Right renal pelvis (tissue), 4 donors: ENCODE data around the gene KLF9. TPM values are rescaled to one million over a fixed set of nuclear protein-coding genes. Genes with fewer than 3 reads are reported as not detected.

Experiments used
- DNase-seq, 4 donors: peaks; one replicate each; pipeline ENCODE4 v3.0.0-alpha.2; 2013; ENCODE audit warnings: low read depth in 4 of 4, low spot score in 3 of 4, missing footprints in 1 of 4
- polyA plus RNA-seq, 4 donors: library from polyadenylated mRNA; unstranded; fragments of 120-200 nt; gene quantifications; one replicate each; pipeline ENCODE4 v1.2.1, GENCODE V29; 2013; ENCODE audit not compliant: insufficient read length in 4 of 4

Gene KLF9
- polyA plus RNA-seq, 4 donors, result 7.9 to 10.6 (median 8.5) TPM

DNA sequence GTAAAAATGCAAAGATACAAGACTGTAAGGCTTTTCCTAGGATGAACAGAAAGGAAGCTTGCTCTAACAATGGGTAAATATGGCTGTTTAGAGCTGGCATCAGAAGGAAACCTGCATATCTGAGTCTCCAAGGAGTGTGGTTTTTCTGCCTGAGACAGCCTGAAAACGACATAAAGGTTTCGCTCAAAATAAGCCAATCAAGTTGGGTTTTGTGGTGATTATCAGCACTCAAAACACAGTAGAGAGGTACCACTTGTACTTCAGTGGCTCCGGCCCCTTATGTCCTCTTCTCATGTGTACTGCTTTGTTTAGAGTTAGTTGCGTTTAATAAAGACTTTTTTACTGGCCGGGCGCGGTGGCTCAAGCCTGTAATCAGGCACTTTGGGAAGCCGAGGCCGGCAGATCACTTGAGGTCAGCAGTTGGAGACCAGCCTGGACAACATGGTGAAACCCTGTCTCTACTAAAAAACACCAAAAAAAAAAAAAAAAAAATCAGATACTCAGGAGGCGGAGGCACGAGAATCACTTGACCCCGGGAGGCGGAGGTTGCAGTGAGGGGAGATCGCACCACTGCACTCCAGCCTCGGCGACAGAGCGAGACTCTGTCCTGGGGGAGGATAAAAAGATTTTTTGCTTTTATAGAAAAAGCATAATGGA, 39.4 kb downstream of the KLF9 start:
- no peak for DNase-seq

DNA sequence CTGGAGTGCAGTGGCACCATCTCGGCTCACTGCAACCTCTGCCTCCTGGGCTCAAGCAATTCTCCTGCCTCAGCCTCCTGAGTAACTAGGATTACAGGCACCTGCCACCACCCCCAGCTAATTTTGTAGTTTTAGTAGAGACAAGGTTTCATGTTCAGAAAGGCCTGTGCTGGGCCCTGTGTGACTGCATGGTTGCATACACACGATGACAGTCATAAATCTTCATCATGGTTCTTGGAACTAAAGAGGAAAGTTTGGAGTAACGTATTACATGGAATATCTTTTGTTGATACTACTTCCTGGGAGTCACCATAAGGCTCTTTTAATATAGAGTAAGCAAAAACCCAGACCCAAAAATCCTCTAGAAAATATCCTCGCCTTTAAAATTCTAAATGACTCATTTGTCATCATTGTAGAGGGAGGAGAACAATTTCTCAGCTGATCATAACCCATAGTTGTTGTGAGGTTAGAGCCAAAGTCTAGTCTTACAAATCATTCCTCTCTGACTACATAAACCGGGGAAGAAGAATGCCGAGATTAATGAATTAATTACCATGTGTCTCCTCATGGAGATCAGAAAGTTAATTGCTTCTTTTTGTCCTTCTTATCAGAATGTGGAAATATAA, 47.0 kb downstream of the KLF9 start:
- no peak for DNase-seq

DNA sequence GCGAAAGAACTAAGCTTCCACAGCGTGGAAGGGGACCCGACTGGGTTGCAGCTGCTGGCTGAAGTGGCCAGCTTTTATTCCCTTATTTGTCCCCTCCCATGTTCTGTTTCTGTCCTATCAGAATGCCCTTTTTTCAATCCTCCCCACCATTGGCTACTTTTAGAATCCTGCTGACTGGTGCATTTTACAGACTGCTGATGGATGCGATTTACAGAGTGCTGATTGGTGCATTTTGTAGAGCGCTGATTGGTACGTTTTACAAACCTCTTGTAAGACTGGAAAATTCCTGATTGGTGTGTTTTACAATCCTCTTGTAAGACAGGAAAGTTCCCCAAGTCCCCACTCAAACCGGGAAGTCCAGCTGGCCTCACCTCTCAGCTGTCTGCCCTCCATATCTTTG, 50.7 kb downstream of the KLF9 start:
- no peak for DNase-seq

DNA sequence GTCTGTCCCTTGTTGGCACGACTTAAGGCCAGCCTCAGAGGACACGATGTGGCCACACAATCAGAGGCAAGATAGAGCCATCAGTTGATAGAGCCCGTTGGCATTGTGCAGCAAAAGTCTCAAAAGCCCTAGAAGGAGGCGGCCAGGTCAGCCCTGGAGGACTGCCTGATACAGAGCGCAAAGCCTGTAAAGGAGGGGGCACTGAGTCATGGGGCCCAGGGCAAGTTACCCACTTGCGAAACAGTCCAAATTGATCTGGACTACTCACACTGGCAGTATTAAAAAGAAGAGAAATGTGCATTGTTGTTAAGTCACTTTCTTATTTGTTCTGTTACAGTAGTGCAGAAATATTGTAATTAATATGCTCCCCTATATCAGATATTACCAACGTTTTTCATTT, 51.5 kb downstream of the KLF9 start:
- no peak for DNase-seq

DNA sequence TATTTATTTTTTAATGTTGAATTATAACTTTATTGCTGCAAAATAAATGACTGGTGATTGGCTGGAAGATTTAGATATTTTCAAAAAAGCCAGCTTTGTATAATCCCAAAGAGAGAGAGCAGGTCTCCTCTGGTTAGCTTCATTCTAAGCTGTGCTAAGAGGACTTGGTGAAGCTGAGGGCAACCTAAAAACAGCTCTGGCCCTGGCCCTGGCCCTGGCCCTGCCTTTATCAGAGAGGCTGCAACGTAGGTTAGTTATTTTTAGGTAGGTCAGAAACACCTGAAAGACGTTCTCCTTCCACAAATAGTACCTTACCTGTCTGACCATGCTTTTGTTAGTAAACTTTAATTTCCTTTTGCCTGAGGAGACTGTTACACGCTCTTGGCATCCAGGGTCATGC, 58.7 kb downstream of the KLF9 start:
- no peak for DNase-seq

DNA sequence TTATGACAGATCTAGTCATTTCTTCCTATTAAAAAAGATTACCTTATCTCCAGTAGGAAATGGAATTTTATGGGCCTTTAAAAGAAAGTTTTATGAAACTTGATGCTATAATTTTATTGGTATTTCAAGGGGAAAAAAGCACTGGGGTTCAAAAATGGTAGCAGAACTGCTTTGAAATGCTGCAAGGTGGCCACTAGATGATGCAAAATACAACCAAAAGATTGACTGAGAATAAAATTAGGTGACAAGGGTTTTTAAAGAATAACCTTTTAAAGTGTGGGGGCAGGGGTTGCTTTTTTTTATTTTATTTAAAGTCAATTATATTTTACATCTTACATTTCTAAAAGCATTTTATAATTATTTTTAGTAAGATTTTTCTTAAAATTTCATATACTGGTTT, 61.7 kb downstream of the KLF9 start:
- no peak for DNase-seq

DNA sequence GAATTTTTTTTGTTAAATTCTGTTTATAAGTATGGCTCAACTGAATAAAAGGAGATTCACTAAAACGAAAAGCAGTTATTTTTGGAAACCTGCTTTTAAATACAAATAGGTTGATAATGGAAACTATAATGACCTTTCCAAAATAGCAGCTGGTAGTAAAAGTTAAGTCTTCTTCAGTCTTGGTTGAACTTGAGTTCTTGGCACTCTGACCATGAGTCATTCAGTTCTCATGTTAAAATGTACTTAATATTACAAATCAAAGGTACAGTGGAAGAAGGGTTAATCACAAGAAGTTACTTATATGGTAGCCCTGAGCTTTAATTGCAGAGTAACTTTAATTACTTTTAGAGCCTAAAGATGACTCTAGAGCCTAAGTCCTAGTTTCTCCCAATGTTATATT, 62.1 kb downstream of the KLF9 start:
- DNase-seq, result no peak

DNA sequence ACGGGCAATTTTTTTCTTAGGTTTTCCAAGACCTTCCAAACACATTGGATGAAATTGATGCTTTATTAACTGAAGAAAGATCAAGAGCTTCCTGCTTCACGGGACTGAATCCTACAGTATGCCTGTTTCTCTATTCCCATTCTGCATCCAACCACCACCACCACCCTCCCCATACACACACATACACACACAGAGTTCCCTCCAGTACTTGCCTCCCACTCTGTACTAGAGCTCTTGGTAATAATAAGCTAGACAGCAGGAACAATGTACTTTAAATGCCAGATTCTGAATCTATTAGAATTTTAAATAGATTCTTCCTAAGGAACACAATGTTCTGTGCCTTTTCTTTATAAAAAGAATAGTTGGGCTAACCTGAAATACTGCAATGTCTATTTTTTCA, 67.4 kb downstream of the KLF9 start:
- no peak for DNase-seq

DNA sequence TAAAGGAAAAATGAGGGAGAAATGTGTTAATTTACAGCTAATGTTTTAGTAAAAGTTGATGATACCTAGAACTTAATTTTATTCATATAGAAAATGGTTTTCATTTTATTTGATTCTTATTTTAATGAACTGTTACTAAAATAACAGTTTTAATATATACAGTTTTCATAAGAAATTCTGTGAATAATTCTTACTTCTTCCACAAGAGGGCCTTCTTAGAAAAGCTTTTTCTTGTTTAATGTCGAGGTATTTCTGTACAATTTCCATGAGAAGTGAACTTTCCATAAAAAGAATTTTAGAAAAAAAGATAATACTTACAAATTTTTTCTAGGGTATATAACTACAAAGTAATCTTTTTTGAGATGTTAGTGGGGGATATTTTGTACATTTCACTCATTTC, 73.9 kb downstream of the KLF9 start:
- DNase-seq, result peak; percentile 3 to 10 (median 6)

Other genes starting within 250 kb of the KLF9 start
- 10 to 100 TPM; 36.9 to 48.4 (median 42.5) TPM for gene SMC5, start 155.7 kb downstream of the KLF9 start, polyA plus RNA-seq